Mesothelial cell of epicardium (in vitro differentiated cells): ENCODE data around the gene GUCA1A. TPM values are rescaled to one million over a fixed set of nuclear protein-coding genes. Genes with fewer than 3 reads are reported as not detected.

Source experiments
- DNase-seq, 2 experiments: peaks; one replicate each; pipeline ENCODE4 v3.0.0; 2021; ENCODE audit warnings: low spot score in 2 of 2; ENCODE audit not compliant: unreplicated experiment in 2 of 2
- H3K27ac Mint-ChIP-seq: 2 replicates; pipeline ENCODE4 v1.8.0; 2021; ENCODE audit warnings: mixed read lengths
- H3K27me3 Mint-ChIP-seq: 2 replicates; pipeline ENCODE4 v1.8.0; 2021; ENCODE audit warnings: low read depth, mixed read lengths
- H3K36me3 Mint-ChIP-seq: 2 replicates; pipeline ENCODE4 v1.8.0; 2021; ENCODE audit warnings: mixed read lengths
- H3K4me1 Mint-ChIP-seq: 2 replicates; pipeline ENCODE4 v1.8.0; 2021; ENCODE audit warnings: mixed read lengths
- H3K4me3 Mint-ChIP-seq: 2 replicates; pipeline ENCODE4 v1.8.0; 2021; ENCODE audit warnings: mild to moderate bottlenecking, moderate library complexity, mixed read lengths
- H3K9me3 Mint-ChIP-seq: 2 replicates; pipeline ENCODE4 v1.8.0; 2021; ENCODE audit warnings: mixed read lengths
- CTCF ChIP-seq: fragments of 200-600 bp; sonication (generic); IDR thresholded peaks from one replicate; pipeline ENCODE4 v1.5.0; 2021; ENCODE audit warnings: antibody characterized with exemption; ENCODE audit not compliant: unreplicated experiment
- total RNA-seq: library from RNA; stranded (reverse); gene quantifications from 3 replicates; pipeline ENCODE4 v1.2.1, GENCODE V29; 2021

GUCA1A gene
- total RNA-seq, 1 donor from 2014 or later, result 0.92 TPM

- H3K9me3 Mint-ChIP-seq, result no peaks in the 10 kb centered on the region
- no peak for TF ChIP-seq CTCF
- no peak overlapping the region for H3K4me3 Mint-ChIP-seq
- no peaks in the 10 kb centered on the region for H3K27me3 Mint-ChIP-seq
- peaks cover 10% of the 10 kb centered on the region for H3K4me1 Mint-ChIP-seq
- H3K27ac Mint-ChIP-seq, result peak overlapping the region; percentile 32
- DNase-seq, result no peak
- H3K36me3 Mint-ChIP-seq, result no peaks in the 10 kb centered on the region
These were observed 20.3 kb downstream of the GUCA1A start for GRCh38 chr6:42193491-42193894.

- Mint-ChIP-seq H3K36me3 (no peaks in the 10 kb centered on the region), H3K27ac (peak overlapping the region; percentile 68), H3K27me3 (no peaks in the 10 kb centered on the region), H3K9me3 (no peaks in the 10 kb centered on the region), H3K4me3 (no peak overlapping the region), H3K4me1 (peaks cover 10% of the 10 kb centered on the region)
- DNase-seq, result no peak
- no peak for TF ChIP-seq CTCF
These were observed 20.9 kb downstream of the GUCA1A start for GRCh38 chr6:42194056-42194455.

DNA sequence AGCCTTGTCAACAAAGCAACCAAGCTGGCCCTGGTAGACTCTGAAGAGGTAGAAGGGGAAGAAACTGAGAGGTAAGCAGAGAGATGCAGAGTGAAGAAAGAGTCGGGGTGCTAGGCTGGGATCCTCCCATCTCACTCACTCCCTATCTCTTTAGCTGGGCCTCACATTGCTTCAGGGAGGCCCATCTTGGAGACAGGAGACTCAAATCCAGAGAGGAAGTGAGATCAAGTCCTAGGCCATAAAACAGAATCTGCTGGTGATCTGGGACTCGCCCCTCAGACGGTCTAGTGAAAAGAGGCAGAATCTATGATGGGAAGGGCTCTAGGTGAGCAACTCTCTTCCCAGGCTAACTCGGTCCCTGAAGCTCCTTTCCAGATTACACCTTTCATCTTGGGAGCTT lies 22.3 kb downstream of the GUCA1A start:
- Mint-ChIP-seq H3K4me3 (no peak overlapping the region), H3K9me3 (peaks cover 4% of the 10 kb centered on the region), H3K36me3 (peaks cover 12% of the 10 kb centered on the region), H3K4me1 (peaks cover 10% of the 10 kb centered on the region), H3K27ac (no peak overlapping the region), H3K27me3 (no peaks in the 10 kb centered on the region)
- no peak for DNase-seq
- no peak for TF ChIP-seq CTCF

DNA sequence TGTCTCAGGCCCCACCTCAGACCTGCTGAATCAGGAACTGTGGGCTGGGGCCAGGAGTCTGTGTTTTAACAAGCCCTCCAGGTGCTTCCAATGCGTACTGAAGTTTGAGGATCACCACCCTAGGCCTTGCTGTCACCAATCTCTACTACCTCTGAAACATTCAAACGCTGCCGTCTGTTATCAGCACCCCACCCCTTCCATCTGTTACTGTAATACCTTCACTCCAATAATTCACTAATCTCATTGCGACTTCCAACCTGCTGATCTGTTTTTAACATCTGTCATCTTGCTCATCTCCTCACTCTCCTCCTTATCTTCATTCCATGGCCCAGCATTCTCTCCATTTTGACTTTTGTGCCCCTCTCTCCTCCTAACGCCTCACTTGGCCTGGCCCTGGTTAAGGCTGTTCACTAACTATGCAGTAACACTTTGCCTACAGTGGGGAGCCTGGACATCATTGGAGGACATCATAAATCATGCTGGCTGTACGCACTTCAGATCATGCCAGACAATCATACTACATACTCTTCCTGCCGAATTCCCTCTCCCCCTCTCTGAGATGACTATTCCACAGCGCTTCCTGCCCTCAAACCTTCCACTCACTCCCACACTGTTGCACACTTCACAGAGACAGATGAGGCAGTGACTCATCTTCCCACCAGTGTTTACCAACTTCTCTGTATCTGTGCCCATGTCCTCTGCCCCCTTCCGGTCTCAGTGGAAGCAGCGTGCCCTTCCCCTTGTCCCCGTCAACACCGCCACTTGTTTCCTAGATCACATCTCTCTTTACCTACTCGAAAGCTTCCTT lies 24.6 kb downstream of the GUCA1A start:
- peaks cover 15% of the 10 kb centered on the region for H3K36me3 Mint-ChIP-seq
- DNase-seq, result no peak
- no peak overlapping the region for H3K4me3 Mint-ChIP-seq
- no peak overlapping the region for H3K27ac Mint-ChIP-seq
- no peak for TF ChIP-seq CTCF
- H3K4me1 Mint-ChIP-seq, result peaks cover 10% of the 10 kb centered on the region
- H3K9me3 Mint-ChIP-seq, result peaks cover 4% of the 10 kb centered on the region
- no peaks in the 10 kb centered on the region for H3K27me3 Mint-ChIP-seq

- DNase-seq, result no peak
- Mint-ChIP-seq H3K9me3 (peaks cover 4% of the 10 kb centered on the region), H3K27ac (no peak overlapping the region), H3K36me3 (peaks cover 16% of the 10 kb centered on the region), H3K4me1 (no peaks in the 10 kb centered on the region), H3K27me3 (no peaks in the 10 kb centered on the region), H3K4me3 (no peak overlapping the region)
- no peak for TF ChIP-seq CTCF
These were observed 26.2 kb downstream of the GUCA1A start for GRCh38 chr6:42199106-42199981.
